GM19372 (cell line): Measurements from ENCODE around the gene VARS1.

Experiments used
- ATAC-seq: cut with Tn5 transposase; IDR thresholded peaks from one replicate; pipeline ENCODE4 v1.9.1; 2021; ENCODE audit warnings: mild to moderate bottlenecking, low read depth, moderate library complexity; ENCODE audit not compliant: unreplicated experiment

Gene VARS1

GRCh38 chr6:31749301-31750036 lies 46.1 kb downstream of the VARS1 start:
- no peak for ATAC-seq
